Astrocyte of the cerebellum (primary cell): ENCODE results near the gene IL36A.

Experiments
- DNase-seq: peaks from one replicate; pipeline ENCODE4 v3.0.0-alpha.2; 2011; ENCODE audit warnings: low read depth
- H3K4me3 ChIP-seq: 2 replicates; pipeline ENCODE4 v1.5.1; 2011; ENCODE audit warnings: mild to moderate bottlenecking, low read depth, low read length, moderate library complexity
- in situ Hi-C: cut with HindIII; loops from 2 replicates; pipeline ENCODE4 v1.10.0; 2017; ENCODE audit warnings: low sequenced_read_pairs
- TF ChIP-seq, protein P1 (sequence below): IDR thresholded peaks from 2 replicates; pipeline ENCODE4 v1.5.1; 2012; ENCODE audit warnings: low read length, low read depth, moderate library complexity, mild to moderate bottlenecking; ENCODE audit errors: missing control alignments

Gene IL36A

DNA sequence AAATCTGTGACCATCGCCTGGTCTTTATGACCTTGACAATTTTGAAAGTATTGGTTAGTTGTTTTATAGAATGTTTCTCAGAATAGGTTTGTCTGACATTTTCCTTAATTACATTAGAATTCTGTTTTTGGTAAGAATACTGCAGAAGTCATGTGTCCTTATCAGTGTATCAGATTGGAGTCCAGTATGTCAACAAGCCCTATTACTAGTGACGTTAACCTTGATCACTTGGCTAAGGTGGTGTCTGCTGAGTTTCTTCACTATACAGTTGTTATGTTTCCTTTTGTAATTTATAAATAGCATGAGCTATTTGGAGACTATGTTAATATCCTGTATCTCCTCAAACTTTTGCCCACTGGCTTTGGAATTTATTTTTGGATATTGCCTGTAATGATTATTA is 38.2 kb upstream of the IL36A start:
- no peak overlapping the region for H3K4me3 ChIP-seq
- TF ChIP-seq, protein P1, sequence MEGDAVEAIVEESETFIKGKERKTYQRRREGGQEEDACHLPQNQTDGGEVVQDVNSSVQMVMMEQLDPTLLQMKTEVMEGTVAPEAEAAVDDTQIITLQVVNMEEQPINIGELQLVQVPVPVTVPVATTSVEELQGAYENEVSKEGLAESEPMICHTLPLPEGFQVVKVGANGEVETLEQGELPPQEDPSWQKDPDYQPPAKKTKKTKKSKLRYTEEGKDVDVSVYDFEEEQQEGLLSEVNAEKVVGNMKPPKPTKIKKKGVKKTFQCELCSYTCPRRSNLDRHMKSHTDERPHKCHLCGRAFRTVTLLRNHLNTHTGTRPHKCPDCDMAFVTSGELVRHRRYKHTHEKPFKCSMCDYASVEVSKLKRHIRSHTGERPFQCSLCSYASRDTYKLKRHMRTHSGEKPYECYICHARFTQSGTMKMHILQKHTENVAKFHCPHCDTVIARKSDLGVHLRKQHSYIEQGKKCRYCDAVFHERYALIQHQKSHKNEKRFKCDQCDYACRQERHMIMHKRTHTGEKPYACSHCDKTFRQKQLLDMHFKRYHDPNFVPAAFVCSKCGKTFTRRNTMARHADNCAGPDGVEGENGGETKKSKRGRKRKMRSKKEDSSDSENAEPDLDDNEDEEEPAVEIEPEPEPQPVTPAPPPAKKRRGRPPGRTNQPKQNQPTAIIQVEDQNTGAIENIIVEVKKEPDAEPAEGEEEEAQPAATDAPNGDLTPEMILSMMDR: no peak
- DNase-seq: no peak
- in situ Hi-C loops: no loop called here

DNA sequence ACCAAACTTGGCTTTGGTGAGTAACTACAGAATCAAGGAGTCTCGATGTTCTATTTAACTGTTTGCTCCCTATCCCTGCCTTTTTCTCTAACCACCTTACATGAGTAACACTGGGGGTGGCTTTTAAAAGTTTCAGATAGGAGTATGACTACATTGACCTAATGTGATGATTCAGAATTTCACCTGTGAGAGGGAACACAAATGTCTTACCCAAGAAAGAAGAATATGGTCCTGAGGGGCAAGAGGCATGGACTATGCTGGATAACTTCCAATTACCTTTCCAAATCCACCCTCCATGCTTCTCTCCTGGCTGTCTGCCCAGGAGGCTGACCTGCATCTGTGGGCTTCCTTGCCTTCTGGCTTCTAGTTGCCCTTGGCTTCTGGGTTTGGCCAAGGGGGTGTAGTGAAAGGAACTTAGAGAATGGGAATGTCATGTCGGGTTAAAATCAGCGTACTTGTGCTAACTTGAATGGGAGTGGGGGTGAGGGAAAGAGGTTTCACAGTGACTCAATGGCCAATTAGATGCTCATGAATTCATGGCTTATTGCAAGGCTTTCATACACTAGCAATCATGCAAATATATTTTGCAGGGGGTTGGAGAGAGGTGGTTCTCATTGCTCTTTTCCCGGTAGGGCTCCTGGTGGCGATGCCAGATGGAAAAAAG is 32.7 kb upstream of the IL36A start:
- DNase-seq: no peak
- in situ Hi-C loops: no loop called here
- no peak overlapping the region for H3K4me3 ChIP-seq
- TF ChIP-seq, protein P1: no peak

DNA sequence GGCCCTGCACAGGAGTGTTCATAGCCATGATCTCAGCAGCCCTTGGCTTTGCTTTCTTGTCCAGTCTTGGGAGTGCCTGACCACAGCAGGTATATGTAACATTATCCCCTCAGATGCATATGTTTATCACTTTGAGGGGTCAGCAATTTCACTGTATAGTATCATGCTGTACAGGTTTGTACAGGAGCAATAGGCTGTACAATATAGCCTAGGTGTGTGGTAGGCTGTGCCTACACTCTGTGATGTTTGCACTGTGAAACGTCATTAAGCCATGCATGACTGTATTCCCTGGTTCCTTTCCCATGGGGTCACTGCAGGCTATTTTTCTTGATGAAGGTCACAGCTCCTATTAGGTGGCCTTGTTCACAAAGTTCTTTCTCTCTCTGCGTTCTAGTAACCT is 32.1 kb upstream of the IL36A start:
- in situ Hi-C loops: no loop called here
- no peak for DNase-seq
- TF ChIP-seq, protein P1: no peak
- no peak overlapping the region for H3K4me3 ChIP-seq

DNA sequence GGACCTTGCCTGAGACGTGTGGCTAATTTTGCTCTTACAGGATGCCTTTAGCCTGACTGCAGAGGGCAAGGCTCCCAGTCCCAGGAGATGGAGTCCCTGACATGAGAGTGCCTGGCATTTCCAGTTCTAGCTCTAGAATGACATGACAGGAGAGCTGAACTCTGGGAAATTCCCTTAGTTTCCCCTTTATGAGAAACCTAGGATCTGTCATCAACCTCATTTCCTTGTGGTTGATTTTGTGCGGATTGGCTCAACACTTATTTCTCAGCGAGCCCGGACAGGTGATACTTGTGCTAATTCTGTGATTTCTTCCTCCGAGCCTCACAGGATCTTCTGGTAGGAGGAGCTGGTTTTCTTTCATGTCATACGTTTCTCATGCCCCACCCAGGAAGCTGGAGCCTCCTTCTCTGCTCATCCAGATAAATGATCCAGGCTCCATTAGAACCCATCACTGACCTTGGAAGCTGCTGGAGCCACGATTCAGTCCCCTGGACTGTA is 27.7 kb upstream of the IL36A start, which contains the start of gene IL36G:
Gene IL36G, plus strand, starts transcription at position 448 of the 498 bp plus-strand sequence. CDS start 633 bp downstream, outside the sequence.
- TF ChIP-seq, protein P1: no peak
- in situ Hi-C loops: no loop called here
- no peak within 1 kb of the TSS for H3K4me3 ChIP-seq
- DNase-seq: no peak

DNA sequence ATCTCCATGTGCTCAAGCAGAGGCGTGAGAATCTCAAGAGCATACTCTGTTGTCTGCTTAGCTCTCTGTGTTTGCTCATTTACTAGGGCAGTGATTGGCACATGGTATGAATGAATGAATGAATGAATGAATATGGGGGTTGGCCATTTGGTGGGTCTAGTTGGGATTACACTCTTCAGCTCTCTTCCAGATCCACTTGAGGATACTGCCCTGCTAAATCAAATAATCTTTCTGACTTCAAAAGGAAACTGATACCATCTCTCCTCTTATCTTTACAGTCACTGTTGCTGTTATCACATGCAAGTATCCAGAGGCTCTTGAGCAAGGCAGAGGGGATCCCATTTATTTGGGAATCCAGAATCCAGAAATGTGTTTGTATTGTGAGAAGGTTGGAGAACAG is 25.5 kb upstream of the IL36A start:
- in situ Hi-C loops: no loop called here
- TF ChIP-seq, protein P1: no peak
- no peak for DNase-seq
- no peak overlapping the region for H3K4me3 ChIP-seq

DNA sequence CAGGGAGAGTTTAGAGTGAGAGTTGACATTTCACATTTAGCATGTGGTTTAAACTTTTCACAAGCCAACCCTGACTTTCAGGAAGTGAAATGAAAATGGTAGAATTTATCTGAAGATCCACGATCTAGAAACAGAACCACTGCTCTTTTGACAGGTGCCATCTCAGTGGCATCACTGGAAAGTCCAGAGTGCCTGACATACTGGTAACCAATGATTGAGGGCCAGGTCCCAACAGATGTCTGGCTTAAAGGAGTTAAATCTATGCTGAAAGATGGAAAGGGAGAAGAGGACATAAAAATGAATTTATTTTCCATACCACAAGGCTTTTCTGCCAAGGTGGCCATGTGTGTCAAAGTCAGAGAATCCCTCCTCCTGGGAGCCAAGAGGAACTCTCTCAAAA is 24.7 kb upstream of the IL36A start:
- no peak for DNase-seq
- in situ Hi-C loops: no loop called here
- no peak overlapping the region for H3K4me3 ChIP-seq
- TF ChIP-seq, protein P1: no peak
